Measurements from ENCODE around the gene DNAH11.
"Not testable (repeated sequence)": the region's sequence is repeated elsewhere in the genome, so short reads cannot be mapped to it uniquely, and the experiment has no call there.

Gene DNAH11

DNA sequence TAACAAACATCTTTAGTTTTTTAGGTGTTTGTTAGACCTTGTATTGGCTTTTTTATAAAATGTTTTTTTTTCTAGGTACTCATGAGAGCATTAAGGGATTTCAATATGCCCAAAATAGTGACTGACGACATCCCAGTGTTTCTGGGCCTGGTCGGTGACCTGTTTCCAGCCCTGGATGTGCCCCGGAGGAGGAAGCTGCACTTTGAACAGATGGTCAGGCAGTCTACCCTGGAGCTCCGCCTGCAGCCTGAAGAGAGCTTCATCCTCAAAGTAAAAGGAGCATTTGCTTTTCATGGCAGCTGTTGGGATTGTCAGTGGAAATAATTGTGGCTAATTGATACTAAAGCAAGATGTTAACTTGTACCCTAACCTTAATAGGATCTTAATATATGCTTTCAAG, 161.5 kb downstream of the DNAH11 start:
- DNase-seq (ENCODE audit: insufficient read length, low spot score) (no peak), FAIRE-seq (no peak)

- no peak for DNase-seq (ENCODE audit: insufficient read length, low spot score)
- no peak for FAIRE-seq
Measured at GRCh38 chr7:21706131-21706530, 163.3 kb downstream of the DNAH11 start.

GRCh38 chr7:21707566-21707965, 164.7 kb downstream of the DNAH11 start:
- no peak for DNase-seq (ENCODE audit: insufficient read length, low spot score)
- no peak for FAIRE-seq

DNA sequence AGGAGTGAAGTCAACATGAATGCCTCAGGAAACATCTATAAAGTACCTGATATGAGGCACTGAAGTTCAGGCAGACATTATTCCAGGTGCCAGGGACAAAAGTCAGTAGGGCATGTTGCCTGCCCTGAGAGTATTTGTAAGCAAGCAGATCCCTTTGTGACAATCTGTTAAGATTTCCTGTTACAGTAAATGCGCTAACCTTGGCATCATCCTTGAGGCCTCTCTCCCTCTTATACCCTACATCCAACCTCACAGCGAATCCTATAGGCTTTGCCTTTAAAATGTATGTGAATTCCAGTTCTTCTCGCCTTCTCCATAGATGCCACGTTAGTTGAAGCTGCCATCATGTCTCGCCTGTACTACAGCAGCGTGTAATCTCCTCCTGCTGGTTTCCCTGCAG, 165.3 kb downstream of the DNAH11 start:
- no peak for DNase-seq (ENCODE audit: insufficient read length, low spot score)
- no peak for FAIRE-seq

DNA sequence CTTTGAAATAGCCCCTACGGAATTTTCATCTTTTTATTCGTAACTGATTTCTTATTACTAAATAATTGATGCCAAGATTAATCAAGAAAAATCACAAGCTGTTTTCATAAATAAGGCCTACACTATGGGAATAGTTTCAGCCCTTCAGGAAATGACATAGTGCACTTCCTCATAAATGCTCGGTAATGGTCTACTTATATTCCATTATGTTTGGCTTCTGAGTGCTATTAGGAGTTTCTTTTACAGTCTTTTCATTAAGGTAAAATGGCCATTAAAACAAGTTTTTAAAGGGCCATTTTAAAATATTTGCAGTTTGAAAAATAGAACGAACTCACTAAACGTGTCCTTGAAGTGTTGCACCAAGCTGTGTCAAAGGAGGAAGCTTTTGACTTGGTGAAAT, 174.5 kb downstream of the DNAH11 start:
- no peak for FAIRE-seq
- DNase-seq (ENCODE audit: insufficient read length, low spot score): no peak

DNA sequence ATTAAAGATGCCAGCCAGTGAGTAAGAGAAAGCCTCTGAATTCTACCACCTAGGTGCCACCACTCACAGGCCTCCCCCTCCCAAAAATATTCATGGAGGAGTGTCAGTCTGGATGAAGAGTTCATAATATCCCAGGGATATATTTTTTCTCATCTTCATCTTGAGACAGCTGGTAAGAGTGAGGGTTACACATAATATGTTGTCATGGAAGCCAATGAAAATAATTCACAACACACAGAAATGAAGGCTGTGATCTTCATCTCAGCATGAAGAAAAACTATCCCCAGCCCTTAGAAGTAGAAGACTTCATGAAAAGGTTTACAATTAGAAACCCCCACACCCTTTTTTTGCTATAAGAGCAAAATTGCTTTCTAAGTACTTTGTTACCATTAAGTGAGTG, 175.6 kb downstream of the DNAH11 start:
- DNase-seq (ENCODE audit: insufficient read length, low spot score) (no peak), FAIRE-seq (no peak)

GRCh38 chr7:21719846-21720245, 177.0 kb downstream of the DNAH11 start:
- DNase-seq (ENCODE audit: insufficient read length, low spot score) (no peak), FAIRE-seq (no peak)

DNA sequence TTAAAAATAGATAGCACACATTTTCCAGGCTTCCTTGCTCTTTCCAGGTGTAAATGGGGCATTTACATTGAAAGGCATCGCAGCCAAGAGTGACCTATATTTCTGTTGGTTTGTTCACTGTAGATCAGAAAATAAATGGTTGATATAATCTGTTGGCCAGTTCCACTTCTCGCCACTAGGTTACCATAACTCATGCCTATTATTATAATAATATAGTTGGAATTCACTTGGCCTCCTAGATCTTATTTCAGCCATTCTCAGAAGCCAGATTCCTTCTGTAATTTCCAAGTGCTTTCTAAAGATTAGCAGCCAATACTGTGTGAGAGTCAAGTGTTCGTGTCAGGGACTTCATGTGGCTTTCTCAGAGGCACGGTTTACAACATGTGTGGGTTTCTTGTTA, 179.5 kb downstream of the DNAH11 start:
- no peak for DNase-seq (ENCODE audit: insufficient read length, low spot score)
- FAIRE-seq: no peak

GRCh38 chr7:21724562-21724961, 181.7 kb downstream of the DNAH11 start:
- no peak for FAIRE-seq
- DNase-seq (ENCODE audit: insufficient read length, low spot score): no peak

GRCh38 chr7:21730399-21730798, 187.6 kb downstream of the DNAH11 start:
- FAIRE-seq (no peak), DNase-seq (ENCODE audit: insufficient read length, low spot score) (no peak)

DNA sequence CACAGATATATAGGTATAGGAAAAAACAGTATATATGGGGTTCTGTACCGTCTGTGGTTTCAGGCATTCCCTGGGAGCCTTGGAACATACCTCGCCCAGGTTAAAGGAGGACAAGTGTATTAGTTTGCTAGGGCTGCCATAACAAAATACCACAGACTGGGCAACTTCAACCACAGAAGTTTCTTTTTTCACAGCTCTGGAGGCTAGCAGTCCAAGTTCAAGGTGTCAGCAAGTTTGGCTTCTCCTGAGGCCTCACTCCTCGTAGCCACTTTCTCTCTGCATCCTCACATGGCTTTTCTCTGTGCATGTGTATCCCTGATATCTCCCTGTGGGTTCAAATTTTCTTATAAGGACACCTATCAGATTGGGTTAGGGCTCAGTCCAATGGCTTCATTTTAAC, 189.1 kb downstream of the DNAH11 start:
- FAIRE-seq (no peak), DNase-seq (ENCODE audit: insufficient read length, low spot score) (no peak)

GRCh38 chr7:21732956-21733355, 190.1 kb downstream of the DNAH11 start:
- not testable (repeated sequence) for FAIRE-seq; DNase-seq (ENCODE audit: insufficient read length, low spot score)

GRCh38 chr7:21733837-21734236, 191.0 kb downstream of the DNAH11 start:
- DNase-seq (ENCODE audit: insufficient read length, low spot score) (no peak), FAIRE-seq (no peak)

- DNase-seq (ENCODE audit: insufficient read length, low spot score) (no peak), FAIRE-seq (no peak)
Measured at GRCh38 chr7:21743493-21743892, 200.7 kb downstream of the DNAH11 start.

GRCh38 chr7:21746949-21747348, 204.1 kb downstream of the DNAH11 start:
- DNase-seq (ENCODE audit: insufficient read length, low spot score) (no peak), FAIRE-seq (no peak)

- DNase-seq (ENCODE audit: insufficient read length, low spot score): no peak
- FAIRE-seq: no peak
Measured at GRCh38 chr7:21747806-21748205, 205.0 kb downstream of the DNAH11 start.

GRCh38 chr7:21749378-21749777, 206.5 kb downstream of the DNAH11 start:
- no peak for FAIRE-seq

GRCh38 chr7:21753071-21753470, 210.2 kb downstream of the DNAH11 start:
- FAIRE-seq (no peak), DNase-seq (ENCODE audit: insufficient read length, low spot score) (no peak)

More at GRCh38 chr7:21749378-21749777, 206.5 kb downstream of the DNAH11 start:
- DNase-seq (ENCODE audit: insufficient read length, low spot score): no peak

- FAIRE-seq (no peak), DNase-seq (ENCODE audit: insufficient read length, low spot score) (no peak)
Measured at GRCh38 chr7:21754963-21755362, 212.1 kb downstream of the DNAH11 start.

- DNase-seq (ENCODE audit: insufficient read length, low spot score) (no peak), FAIRE-seq (no peak)
Measured at GRCh38 chr7:21757537-21758282, 214.9 kb downstream of the DNAH11 start.

DNA sequence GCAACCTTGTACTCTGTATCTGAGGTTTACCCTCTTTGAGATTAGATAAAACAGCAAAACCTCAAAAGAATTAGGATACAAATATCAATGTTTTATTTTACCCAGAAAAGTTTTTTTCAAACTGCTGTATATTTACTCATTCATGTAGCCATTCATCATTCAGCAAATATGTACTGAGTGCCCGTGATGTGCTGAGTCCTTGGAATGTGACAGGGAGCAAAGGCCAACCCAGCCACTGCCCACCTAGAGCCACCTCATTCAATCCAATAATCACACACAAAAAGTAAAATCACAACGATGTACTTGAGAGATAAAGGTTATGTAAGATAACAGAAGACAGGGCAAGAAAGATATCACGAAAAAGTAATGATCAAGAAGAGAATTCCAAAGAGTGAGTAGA, 215.4 kb downstream of the DNAH11 start:
- FAIRE-seq (no peak), DNase-seq (ENCODE audit: insufficient read length, low spot score) (no peak)

DNA sequence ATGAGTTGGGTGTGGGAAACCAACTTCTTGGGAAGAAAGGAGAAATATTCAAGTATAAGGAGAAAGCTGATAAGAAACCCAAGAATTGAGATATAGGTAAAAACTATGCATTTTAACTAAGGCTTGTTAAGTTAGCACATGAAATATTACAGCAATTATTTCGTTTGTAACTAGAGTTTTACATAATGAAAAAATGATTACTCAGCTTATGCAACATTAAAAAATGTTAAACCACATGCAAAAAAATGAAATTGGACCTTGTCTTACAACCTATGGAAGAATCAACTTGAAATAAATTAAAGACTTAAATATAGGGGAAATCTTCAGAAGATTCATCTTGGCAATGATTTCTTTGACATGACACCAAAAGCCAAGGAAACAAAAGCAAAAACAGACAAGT, 219.6 kb downstream of the DNAH11 start:
- FAIRE-seq: no peak
- DNase-seq (ENCODE audit: insufficient read length, low spot score): no peak

- DNase-seq (ENCODE audit: insufficient read length, low spot score) (no peak), FAIRE-seq (no peak)
Measured at GRCh38 chr7:21763818-21764217, 221.0 kb downstream of the DNAH11 start.
